Thoracic aorta (tissue), 2 donors: ENCODE measurements around the gene PLEKHH3. TPM values are rescaled to one million over a fixed set of nuclear protein-coding genes. Genes with fewer than 3 reads are reported as not detected.
"Not testable (repeated sequence)": the region's sequence is repeated elsewhere in the genome, so short reads cannot be mapped to it uniquely, and the experiment has no call there.

ENCODE experiments used
- ATAC-seq: fragments of 150-250 bp; one replicate; pipeline ENCODE4 v1.8.0; 2017; ENCODE audit warnings: low read depth; ENCODE audit not compliant: insufficient number of reproducible peaks, low FRiP score
- DNase-seq: peaks from one replicate; pipeline ENCODE4 v3.0.0-alpha.2; 2020; ENCODE audit warnings: low spot score
- H3K27ac ChIP-seq, 2 donors: fragments of 200-600 bp; sonication (generic); 1 replicate in 1 of 2; 2 replicates in 1 of 2; pipeline ENCODE4 v1.5.1; 2016; ENCODE audit warnings: mild to moderate bottlenecking in 2 of 2, moderate library complexity in 2 of 2
- H3K27me3 ChIP-seq: fragments of 200-600 bp; sonication (generic); replicated peaks from 2 replicates; pipeline ENCODE4 v1.6.0; 2016; ENCODE audit warnings: mild to moderate bottlenecking; ENCODE audit not compliant: insufficient read depth
- H3K36me3 ChIP-seq: fragments of 200-600 bp; sonication (generic); one replicate; pipeline ENCODE4 v1.5.1; 2016
- H3K4me1 ChIP-seq, 2 donors: fragments of 200-600 bp; sonication (generic); 1 replicate in 1 of 2; 2 replicates in 1 of 2; pipeline versions ENCODE4 v1.5.1 to v1.6.0; 2016; ENCODE audit warnings: low read depth in 2 of 2, mild to moderate bottlenecking in 1 of 2; ENCODE audit not compliant: control insufficient read depth in 1 of 2
- H3K4me3 ChIP-seq: fragments of 200-600 bp; sonication (generic); 2 replicates; pipeline ENCODE4 v1.5.1; 2016; ENCODE audit warnings: mild to moderate bottlenecking
- H3K9me3 ChIP-seq: fragments of 200-600 bp; sonication (generic); 2 replicates; pipeline ENCODE4 v1.5.1; 2016
- total RNA-seq, 2 donors: library from RNA; depleted of rRNA; stranded (reverse); fragments of >200 nt; gene quantifications; one replicate each; pipeline versions ENCODE4 v1.1.0 to v1.2.3, GENCODE V29; 2016
- TF ChIP-seq, protein P1 (sequence below): fragments of 200-600 bp; sonication (generic); IDR thresholded peaks from one replicate; pipeline ENCODE4 v1.5.1; 2019; ENCODE audit warnings: antibody characterized with exemption

The PLEKHH3 gene
- total RNA-seq, 2 donors from 2014 or later, result 54.8 to 59.2 TPM

DNA sequence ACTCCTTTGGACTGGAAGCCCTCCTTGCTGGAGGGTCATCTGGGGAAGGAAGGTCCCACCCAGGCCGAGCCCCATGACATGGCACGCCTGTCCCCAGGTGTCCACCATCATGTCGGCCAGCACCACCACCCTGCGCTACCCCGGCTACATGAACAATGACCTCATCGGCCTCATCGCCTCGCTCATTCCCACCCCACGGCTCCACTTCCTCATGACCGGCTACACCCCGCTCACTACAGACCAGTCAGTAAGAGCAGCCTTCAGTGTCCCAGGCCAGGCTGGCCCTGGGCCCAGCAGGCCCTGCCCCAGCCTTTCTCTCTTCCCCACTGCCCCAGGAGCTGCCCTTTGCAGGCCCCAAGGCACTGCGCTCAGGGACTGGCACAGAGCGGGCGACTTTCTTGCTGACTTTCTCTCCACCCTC lies 11.2 kb downstream of the PLEKHH3 start:
- DNase-seq (no peak), ATAC-seq (no peak)
- Histone ChIP-seq H3K36me3 (peaks cover 28% of the 10 kb centered on the region), H3K27ac (peak overlapping the region; percentile 76 to 81), H3K4me3 (no peak overlapping the region), H3K27me3 (no peaks in the 10 kb centered on the region), H3K9me3 (no peaks in the 10 kb centered on the region), H3K4me1 (peaks cover 24 to 53% of the 10 kb centered on the region in 2 donors)
- TF ChIP-seq, protein P1, sequence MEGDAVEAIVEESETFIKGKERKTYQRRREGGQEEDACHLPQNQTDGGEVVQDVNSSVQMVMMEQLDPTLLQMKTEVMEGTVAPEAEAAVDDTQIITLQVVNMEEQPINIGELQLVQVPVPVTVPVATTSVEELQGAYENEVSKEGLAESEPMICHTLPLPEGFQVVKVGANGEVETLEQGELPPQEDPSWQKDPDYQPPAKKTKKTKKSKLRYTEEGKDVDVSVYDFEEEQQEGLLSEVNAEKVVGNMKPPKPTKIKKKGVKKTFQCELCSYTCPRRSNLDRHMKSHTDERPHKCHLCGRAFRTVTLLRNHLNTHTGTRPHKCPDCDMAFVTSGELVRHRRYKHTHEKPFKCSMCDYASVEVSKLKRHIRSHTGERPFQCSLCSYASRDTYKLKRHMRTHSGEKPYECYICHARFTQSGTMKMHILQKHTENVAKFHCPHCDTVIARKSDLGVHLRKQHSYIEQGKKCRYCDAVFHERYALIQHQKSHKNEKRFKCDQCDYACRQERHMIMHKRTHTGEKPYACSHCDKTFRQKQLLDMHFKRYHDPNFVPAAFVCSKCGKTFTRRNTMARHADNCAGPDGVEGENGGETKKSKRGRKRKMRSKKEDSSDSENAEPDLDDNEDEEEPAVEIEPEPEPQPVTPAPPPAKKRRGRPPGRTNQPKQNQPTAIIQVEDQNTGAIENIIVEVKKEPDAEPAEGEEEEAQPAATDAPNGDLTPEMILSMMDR, result no peak

DNA sequence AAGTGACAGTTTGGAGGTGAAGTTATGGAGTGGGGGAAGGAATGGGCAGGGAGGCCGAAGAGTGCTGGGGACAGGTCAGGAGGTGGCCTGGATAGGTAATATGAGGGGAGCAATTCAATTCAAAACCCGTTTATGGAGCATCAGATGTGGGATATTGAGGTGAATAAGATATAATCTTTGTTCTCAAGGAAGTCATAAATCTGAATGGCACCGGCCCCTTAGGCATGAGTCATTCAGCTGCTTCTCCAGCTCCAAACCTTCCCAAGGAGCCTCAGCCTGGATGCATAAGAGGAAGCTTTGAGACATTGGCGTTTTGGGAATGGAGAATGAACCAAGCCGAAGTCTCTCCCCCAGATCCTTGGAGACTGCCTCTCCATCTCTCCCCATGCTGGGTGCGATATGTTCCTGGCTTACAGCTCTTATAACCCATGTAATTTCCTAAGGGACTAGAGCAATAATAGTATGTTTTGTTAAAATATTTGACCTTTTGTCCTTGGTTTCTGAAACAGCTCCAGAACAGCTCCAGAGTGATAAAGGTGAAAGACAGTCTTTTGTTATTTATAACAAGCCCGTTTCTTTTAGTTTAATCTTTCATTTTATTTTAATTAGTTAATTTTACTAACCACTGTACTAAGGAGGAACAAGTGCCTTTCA lies 16.0 kb downstream of the PLEKHH3 start:
- Histone ChIP-seq H3K9me3 (no peaks in the 10 kb centered on the region), H3K36me3 (peaks cover 7% of the 10 kb centered on the region), H3K27me3 (no peaks in the 10 kb centered on the region), H3K27ac (peak overlapping the region; percentile 22 to 54), H3K4me3 (peak overlapping the region; percentile 33), H3K4me1 (peaks cover 13 to 29% of the 10 kb centered on the region in 2 donors)
- no peak for ATAC-seq
- TF ChIP-seq, protein P1, result no peak
- no peak for DNase-seq

DNA sequence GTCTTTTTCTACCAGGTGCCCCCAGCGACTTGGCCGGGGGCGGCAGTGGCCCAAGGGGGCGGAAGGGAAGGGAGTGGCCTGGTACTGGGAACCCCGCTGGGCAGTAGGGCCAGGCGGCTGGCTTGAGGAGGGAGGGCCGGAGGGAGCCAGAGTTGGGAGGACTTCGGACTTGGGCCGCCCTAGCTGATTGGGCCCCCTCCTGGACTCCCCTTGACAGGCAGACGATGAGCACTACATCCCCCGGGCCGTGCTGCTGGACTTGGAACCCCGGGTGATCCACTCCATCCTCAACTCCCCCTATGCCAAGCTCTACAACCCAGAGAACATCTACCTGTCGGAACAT lies 16.9 kb downstream of the PLEKHH3 start:
- H3K4me3 ChIP-seq, result peak overlapping the region; percentile 88
- ATAC-seq, H3K9me3 ChIP-seq, H3K27me3 ChIP-seq, DNase-seq, H3K36me3 ChIP-seq: not testable (repeated sequence)
- H3K4me1 ChIP-seq, result peaks cover 13 to 20% of the 10 kb centered on the region in 2 donors
- H3K27ac ChIP-seq, result peak overlapping the region; percentile 87

DNA sequence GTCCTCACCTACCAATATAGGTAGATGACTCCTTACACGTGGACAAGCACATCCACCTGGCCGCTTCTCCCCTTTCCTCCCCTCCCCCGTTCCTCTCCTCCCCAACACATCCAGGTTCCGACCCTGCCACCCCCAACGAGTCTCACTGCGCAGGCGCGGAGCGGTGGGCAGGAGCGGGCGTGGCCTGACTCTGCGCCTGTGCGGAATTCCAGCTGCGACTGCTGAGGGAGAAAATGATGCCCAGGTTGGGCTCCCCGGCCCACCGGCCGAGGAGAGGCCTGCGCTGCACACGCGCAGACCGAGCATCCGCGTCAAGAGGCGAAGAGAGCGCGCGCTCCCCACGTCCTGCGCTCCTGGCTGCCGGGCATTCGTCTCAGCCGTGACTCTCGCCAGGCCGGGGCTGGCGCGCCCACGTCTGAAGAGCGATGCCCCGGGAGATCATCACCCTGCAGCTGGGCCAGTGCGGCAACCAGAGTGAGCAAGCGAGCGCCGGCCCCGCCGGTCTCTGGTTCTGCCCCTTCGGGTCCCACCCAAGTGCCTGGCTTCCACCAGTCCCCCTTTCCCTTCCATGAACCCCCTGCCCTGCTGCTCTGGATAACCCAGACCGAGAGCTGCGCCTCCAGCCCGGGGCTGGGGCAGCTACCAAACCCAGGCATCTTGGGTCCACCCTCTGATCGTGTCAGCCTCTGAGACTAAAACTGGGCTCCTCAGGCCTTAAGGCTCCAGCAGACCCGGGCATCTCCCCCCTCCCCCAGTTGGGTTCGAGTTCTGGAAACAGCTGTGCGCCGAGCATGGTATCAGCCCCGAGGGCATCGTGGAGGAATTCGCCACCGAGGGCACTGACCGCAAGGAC lies 17.5 kb downstream of the PLEKHH3 start, which contains the start of gene TUBG2:
Gene TUBG2, plus strand, starts transcription at position 206 of the 853 bp plus-strand sequence. Its CDS starts 220 bp downstream, at position 426.
- Histone ChIP-seq H3K4me3 (peak within 1 kb of the TSS; percentile 88), H3K27ac (peak within 1 kb of the TSS; percentile 87), H3K27me3 (no peaks in the 10 kb centered on the region), H3K36me3 (peaks cover 5% of the 10 kb centered on the region), H3K9me3 (no peaks in the 10 kb centered on the region), H3K4me1 (peaks cover 13 to 21% of the 10 kb centered on the region in 2 donors)
- no peak for DNase-seq
- TF ChIP-seq, protein P1, result no peak
- ATAC-seq, result peak; percentile 57

DNA sequence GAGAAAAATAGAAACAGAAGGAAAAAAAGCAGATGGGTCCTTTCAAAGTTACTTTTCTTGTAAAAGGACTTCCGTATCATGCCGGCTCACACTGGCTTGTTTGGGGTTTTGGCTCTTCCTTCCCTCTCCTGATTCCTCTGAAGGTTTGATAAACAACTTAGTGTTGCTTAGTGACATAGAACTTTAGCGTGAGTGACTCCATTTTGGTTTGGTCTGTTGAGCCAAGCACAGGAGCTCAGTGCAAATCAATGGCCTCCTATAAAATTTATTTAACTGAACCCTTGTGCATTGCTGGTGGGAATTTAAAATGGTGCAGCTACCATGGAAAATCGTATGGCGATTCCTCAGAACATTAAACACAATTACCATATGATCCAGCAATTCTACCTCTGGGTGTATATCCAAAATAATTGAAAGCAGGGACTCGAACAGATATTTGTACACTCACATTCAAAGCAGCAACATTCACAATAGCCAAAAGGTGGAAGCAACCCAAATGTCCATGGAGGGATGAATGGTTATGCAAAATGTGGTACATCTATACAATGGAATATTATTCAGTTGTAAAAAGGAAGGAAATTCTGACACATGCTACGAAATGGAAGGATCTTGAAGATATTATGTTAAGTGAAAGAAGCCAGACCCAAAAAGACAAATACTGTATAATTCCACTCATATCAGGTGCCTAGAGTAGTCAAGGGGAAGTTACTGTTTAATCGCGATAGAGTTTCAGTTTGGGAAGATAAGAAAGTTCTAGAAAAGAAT lies 18.8 kb downstream of the PLEKHH3 start:
- H3K4me1 ChIP-seq, result peaks cover 22 to 33% of the 10 kb centered on the region in 2 donors
- H3K36me3 ChIP-seq, result no peaks in the 10 kb centered on the region
- DNase-seq (no peak), ATAC-seq (no peak)
- TF ChIP-seq, protein P1, result no peak
- H3K27ac ChIP-seq, result no peak overlapping the region
- H3K27me3 ChIP-seq, result no peaks in the 10 kb centered on the region
- no peaks in the 10 kb centered on the region for H3K9me3 ChIP-seq
- no peak overlapping the region for H3K4me3 ChIP-seq
